HepG2 (cell line): ENCODE results near the gene INKA1. TPM values are rescaled to one million over a fixed set of nuclear protein-coding genes. Genes with fewer than 3 reads are reported as not detected.

Experiments
- ELF3 ChIP-seq: IDR thresholded peaks from 2 replicates; pipeline ENCODE4 v1.6.1; 2016; ENCODE audit warnings: missing genetic modification reagents, missing compliant biosample characterization
- ELF4 ChIP-seq: sonication (generic); formaldehyde crosslinking; IDR thresholded peaks from 2 replicates; pipeline ENCODE4 v1.5.0; 2020; ENCODE audit warnings: missing genetic modification reagents, mild to moderate bottlenecking, moderate library complexity, borderline replicate concordance
- HCFC1 ChIP-seq: fragments of 150-350 bp; IDR thresholded peaks from 2 replicates; pipeline ENCODE4 v1.6.1; 2014; ENCODE audit warnings: low read depth, low read length
- MXI1 ChIP-seq: IDR thresholded peaks from 3 replicates; pipeline ENCODE4 v1.6.1; 2012; ENCODE audit warnings: low read depth, low read length, inconsistent platforms, borderline replicate concordance
- PLRG1 ChIP-seq: fragments of 450-650 bp; conservative IDR thresholded peaks from 2 replicates; pipeline ENCODE4 v1.6.1; 2016
- POLR2AphosphoS5 ChIP-seq: IDR thresholded peaks from 2 replicates; pipeline ENCODE4 v1.6.1; 2012; ENCODE audit warnings: low read depth, low read length
- REL ChIP-seq: sonication (generic); formaldehyde crosslinking; conservative IDR thresholded peaks from 2 replicates; pipeline ENCODE4 v1.8.0; 2022; ENCODE audit warnings: mild to moderate bottlenecking, missing genetic modification reagents, moderate library complexity
- RXRB ChIP-seq: IDR thresholded peaks from 2 replicates; pipeline ENCODE4 v1.6.1; 2016; ENCODE audit warnings: borderline replicate concordance, missing genetic modification reagents, missing compliant biosample characterization
- SETDB1 ChIP-seq: sonication (generic); formaldehyde crosslinking; IDR thresholded peaks from 2 replicates; pipeline ENCODE4 v1.5.1; 2020; ENCODE audit warnings: missing genetic modification reagents, mild to moderate bottlenecking, borderline replicate concordance
- SMC3 ChIP-seq: IDR thresholded peaks from 2 replicates; pipeline ENCODE4 v1.6.1; 2011; ENCODE audit warnings: low read length, improper control_type of control experiment
- TAF1 ChIP-seq: sonication (generic); formaldehyde crosslinking; IDR thresholded peaks from 2 replicates; pipeline ENCODE4 v1.4.0; 2020; ENCODE audit warnings: missing genetic modification reagents
- TARDBP ChIP-seq: sonication (generic); formaldehyde crosslinking; IDR thresholded peaks from 2 replicates; pipeline ENCODE4 v1.8.0; 2022; ENCODE audit warnings: mild to moderate bottlenecking, missing genetic modification reagents
- ZNF10 ChIP-seq: sonication (generic); formaldehyde crosslinking; IDR thresholded peaks from 2 replicates; pipeline ENCODE4 v1.4.0; 2020; ENCODE audit warnings: mild to moderate bottlenecking, low read depth, missing genetic modification reagents, borderline replicate concordance
- ZNF280D ChIP-seq: sonication (generic); formaldehyde crosslinking; IDR thresholded peaks from 2 replicates; pipeline ENCODE4 v1.5.1; 2020; ENCODE audit warnings: mild to moderate bottlenecking, missing genetic modification reagents
- ZNF3 ChIP-seq: IDR thresholded peaks from 2 replicates; pipeline ENCODE4 v1.7.0; 2017; ENCODE audit warnings: inconsistent platforms
- ZNF362 ChIP-seq: sonication (generic); formaldehyde crosslinking; IDR thresholded peaks from 2 replicates; pipeline ENCODE4 v1.4.0; 2020; ENCODE audit warnings: missing genetic modification reagents, mild to moderate bottlenecking, borderline replicate concordance
- ZNF556 ChIP-seq: sonication (generic); formaldehyde crosslinking; IDR thresholded peaks from 2 replicates; pipeline ENCODE4 v1.4.0; 2020; ENCODE audit warnings: mild to moderate bottlenecking, missing genetic modification reagents, borderline replicate concordance
- ZNF605 ChIP-seq: sonication (generic); formaldehyde crosslinking; IDR thresholded peaks from 2 replicates; pipeline ENCODE4 v1.8.0; 2022; ENCODE audit warnings: mild to moderate bottlenecking, missing genetic modification reagents
- ZNF709 ChIP-seq: sonication (generic); formaldehyde crosslinking; IDR thresholded peaks from 2 replicates; pipeline ENCODE4 v1.5.0; 2020; ENCODE audit warnings: mild to moderate bottlenecking, missing genetic modification reagents
- polyA plus RNA-seq, 8 experiments: library from polyadenylated mRNA; depleted of rRNA in 3 of 8; stranded (reverse) in 7 of 8; unstranded in 1 of 8; fragments of >200 nt; fragmentation: Illumina TruSeq in 4 of 8; extraction: Trizol in 4 of 8; gene quantifications; 2 replicates each; pipeline versions ENCODE4 v1.2.1 to v1.2.3, GENCODE V29; 2011 to 2016; ENCODE audit warnings: low read depth in 4 of 8, missing spikeins in 1 of 8, mixed read lengths in 1 of 8; ENCODE audit not compliant: insufficient read depth in 1 of 8
- total RNA-seq, 5 experiments: library from RNA; depleted of rRNA; stranded (reverse); fragments of >200 nt; fragmentation: Illumina TruSeq; extraction: Trizol; gene quantifications; 2 replicates each; pipeline ENCODE4 v1.2.3, GENCODE V29; 2016; ENCODE audit warnings: low read depth in 1 of 5
- TF ChIP-seq, protein P1 (sequence below): sonication (generic); formaldehyde crosslinking; IDR thresholded peaks from 2 replicates; pipeline ENCODE4 v1.9.0; 2022; ENCODE audit warnings: missing genetic modification reagents, mild to moderate bottlenecking, borderline replicate concordance
- TF ChIP-seq, protein P2 (sequence below): IDR thresholded peaks from 2 replicates; pipeline ENCODE4 v1.6.1; 2016; ENCODE audit warnings: mild to moderate bottlenecking

Gene INKA1
- total and polyA plus RNA-seq, 2 of the 13 experiments (the other 11 are each of a cell fraction or from before 2014, with no cell fraction given), result 0.22 to 0.41 TPM

GRCh38 chr3:49813497-49814174 lies 10.6 kb downstream of the INKA1 start, which contains the start of gene UBA7 (continued):
- TF ChIP-seq, protein P1, sequence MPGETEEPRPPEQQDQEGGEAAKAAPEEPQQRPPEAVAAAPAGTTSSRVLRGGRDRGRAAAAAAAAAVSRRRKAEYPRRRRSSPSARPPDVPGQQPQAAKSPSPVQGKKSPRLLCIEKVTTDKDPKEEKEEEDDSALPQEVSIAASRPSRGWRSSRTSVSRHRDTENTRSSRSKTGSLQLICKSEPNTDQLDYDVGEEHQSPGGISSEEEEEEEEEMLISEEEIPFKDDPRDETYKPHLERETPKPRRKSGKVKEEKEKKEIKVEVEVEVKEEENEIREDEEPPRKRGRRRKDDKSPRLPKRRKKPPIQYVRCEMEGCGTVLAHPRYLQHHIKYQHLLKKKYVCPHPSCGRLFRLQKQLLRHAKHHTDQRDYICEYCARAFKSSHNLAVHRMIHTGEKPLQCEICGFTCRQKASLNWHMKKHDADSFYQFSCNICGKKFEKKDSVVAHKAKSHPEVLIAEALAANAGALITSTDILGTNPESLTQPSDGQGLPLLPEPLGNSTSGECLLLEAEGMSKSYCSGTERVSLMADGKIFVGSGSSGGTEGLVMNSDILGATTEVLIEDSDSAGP, result peak; percentile 54; the same call in 1 of the 2 replicates
- peak; percentile 64; the same call in 1 of the 2 replicates for TF ChIP-seq ZNF605 (CRISPR knock-in tag)
- no peak for TF ChIP-seq TARDBP
- TF ChIP-seq ZNF280D (CRISPR knock-in tag), result no peak
- TF ChIP-seq, protein P2, sequence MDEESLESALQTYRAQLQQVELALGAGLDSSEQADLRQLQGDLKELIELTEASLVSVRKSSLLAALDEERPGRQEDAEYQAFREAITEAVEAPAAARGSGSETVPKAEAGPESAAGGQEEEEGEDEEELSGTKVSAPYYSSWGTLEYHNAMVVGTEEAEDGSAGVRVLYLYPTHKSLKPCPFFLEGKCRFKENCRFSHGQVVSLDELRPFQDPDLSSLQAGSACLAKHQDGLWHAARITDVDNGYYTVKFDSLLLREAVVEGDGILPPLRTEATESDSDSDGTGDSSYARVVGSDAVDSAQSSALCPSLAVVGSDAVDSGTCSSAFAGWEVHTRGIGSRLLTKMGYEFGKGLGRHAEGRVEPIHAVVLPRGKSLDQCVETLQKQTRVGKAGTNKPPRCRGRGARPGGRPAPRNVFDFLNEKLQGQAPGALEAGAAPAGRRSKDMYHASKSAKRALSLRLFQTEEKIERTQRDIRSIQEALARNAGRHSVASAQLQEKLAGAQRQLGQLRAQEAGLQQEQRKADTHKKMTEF (CRISPR knock-in tag), result no peak
- no peak for TF ChIP-seq SMC3
- TF ChIP-seq ZNF3 (CRISPR knock-in tag), result no peak
- TF ChIP-seq POLR2AphosphoS5, result peak; percentile 16; the same call in 1 of the 2 replicates
- no peak for TF ChIP-seq ZNF709 (CRISPR knock-in tag)
- 0 out of 2 replicates have a peak, but pooled peaks have one; percentile 22 for TF ChIP-seq TAF1 (CRISPR knock-in tag)
- peak; percentile 41; the same call in 1 of the 2 replicates for TF ChIP-seq RXRB
- peak; percentile 32; the same call in 1 of the 3 replicates for TF ChIP-seq MXI1
- no peak for TF ChIP-seq PLRG1
- TF ChIP-seq ELF4 (CRISPR knock-in tag), result no peak
- peak; percentile 90 for TF ChIP-seq ELF3 (CRISPR knock-in tag)
- TF ChIP-seq ZNF10, result no peak
- TF ChIP-seq REL (CRISPR knock-in tag), result no peak
- 0 out of 2 replicates have a peak, but pooled peaks have one; percentile 19 for TF ChIP-seq ZNF556 (CRISPR knock-in tag)
- TF ChIP-seq HCFC1, result no peak
- no peak for TF ChIP-seq SETDB1 (CRISPR knock-in tag)
- no peak for TF ChIP-seq ZNF362
